GM18951 (cell line): ENCODE measurements around the gene SH3RF1.
"Not testable (repeated sequence)": the region's sequence is repeated elsewhere in the genome, so short reads cannot be mapped to it uniquely, and the experiment has no call there.

Source experiments
- POLR2A ChIP-seq: IDR thresholded peaks from 4 replicates; pipeline ENCODE4 v1.6.1; 2011; ENCODE audit warnings: mild to moderate bottlenecking; ENCODE audit not compliant: insufficient read length, insufficient read depth; ENCODE audit errors: extremely low read depth
- in situ Hi-C: fragments of 300-500 bp; cut with MboI; formaldehyde crosslinking; loops from one replicate; pipeline ENCODE4 v1.12.0; 2022; ENCODE audit warnings: low sequenced_read_pairs, mixed read lengths, inconsistent platforms; ENCODE audit not compliant: unreplicated experiment

Gene SH3RF1

DNA sequence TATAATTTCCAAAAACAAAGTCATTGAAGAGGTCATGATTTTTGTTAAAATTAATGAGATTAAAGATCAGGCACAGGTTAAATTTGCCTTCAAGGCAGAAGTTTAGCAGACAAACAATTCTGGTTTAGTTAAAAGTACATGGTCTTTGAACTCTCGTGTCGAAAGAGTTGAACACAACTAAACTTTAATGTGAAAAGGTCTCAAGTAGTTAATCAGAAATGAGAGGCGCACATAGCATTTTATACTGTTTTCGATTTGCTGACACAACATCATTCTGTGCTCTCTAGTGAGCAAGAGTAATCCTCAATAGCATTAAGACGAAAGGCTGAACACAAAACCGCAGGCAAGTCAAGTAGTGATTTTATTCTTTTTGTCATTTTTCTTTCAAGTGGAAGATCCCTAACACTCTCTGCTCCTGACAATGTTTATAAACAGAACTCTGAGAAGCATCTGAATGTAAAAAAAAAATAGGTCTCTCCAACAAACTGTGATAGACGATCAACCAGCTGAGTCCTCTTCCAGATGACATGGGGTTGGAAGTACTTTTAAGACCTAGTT lies 49.8 kb downstream of the SH3RF1 start:
- no peak for TF ChIP-seq POLR2A
- in situ Hi-C loops, result no loop called here

DNA sequence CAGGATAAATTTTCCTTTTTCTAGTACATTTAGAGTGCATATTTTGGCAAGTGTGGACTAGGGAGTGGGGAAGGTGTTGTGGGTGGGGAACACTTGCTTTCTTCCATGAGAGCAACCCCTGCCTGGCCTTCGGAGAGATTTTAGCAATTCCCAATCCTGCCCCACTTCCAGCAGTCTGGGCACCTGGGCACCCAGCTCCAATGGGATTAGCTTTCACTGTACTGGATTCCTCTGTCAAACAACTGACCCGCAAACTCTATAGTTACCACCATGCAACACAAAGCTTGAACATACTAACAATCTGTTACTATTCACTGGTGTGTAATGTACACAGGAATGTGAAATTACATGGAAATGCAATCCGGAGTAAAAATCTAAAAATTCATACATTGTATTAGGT lies 50.3 kb downstream of the SH3RF1 start:
- no peak for TF ChIP-seq POLR2A
- in situ Hi-C loops, result no loop called here

DNA sequence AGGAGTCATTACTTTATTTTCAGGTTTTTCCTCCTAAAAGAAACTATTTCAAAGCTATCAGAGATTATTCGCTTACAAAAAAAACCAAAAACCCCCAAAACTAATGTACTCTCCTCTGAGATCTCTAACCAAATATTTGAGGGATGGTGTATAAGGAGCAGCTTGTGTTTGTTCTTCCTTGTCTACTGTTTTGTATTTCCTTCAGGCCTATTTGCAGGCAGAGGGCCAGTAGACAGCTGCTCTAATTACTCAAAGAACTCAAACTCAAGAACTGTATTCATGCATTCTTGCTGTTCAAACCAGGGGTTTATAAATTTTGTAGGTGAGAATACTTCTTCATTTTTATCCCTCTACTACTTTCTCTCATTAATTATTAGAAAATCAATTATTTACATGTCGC lies 51.3 kb downstream of the SH3RF1 start:
- in situ Hi-C loops, result no loop called here

DNA sequence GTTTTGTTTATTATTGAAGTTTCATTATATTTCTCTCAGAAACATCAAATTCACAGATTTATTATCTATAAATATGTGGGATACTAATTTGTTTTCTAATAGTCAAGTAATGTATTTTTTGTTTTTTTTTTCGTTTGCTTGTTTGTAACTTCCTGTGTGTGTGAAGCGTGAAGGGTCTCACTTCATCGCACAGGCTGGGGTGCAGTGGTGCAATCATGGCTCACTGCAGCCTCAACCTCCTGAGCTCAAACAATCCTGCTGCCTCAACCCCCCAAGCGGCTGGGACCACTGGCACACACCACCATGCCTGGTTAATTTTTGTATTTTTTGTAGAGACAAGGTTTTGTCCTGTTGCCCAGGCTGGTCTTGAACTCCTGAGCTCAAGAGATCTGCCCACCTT lies 55.1 kb downstream of the SH3RF1 start:
- no peak for TF ChIP-seq POLR2A
- in situ Hi-C loops, result no loop called here

More for the DNA sequence above, 51.3 kb downstream of the SH3RF1 start:
- TF ChIP-seq POLR2A, result no peak

DNA sequence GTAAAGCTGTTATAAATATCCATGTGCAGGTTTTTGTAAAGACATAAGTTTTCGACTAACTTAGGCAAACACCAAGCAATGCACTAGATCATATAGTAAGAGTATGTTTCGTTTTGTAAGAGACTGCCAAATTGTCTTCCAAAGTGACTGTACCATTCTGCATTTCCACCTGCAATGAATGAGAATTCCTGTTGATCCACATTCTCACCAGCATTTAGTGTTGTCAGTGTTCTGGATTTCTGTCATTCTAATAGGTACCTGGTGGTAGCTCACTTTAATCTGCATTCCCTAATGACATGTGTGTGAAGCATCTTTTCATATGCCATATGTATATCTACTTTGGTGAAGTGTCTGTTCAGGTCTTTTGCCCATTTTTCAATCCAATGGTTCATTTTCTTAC lies 57.8 kb downstream of the SH3RF1 start:
- in situ Hi-C loops, result no loop called here
- TF ChIP-seq POLR2A, result no peak

DNA sequence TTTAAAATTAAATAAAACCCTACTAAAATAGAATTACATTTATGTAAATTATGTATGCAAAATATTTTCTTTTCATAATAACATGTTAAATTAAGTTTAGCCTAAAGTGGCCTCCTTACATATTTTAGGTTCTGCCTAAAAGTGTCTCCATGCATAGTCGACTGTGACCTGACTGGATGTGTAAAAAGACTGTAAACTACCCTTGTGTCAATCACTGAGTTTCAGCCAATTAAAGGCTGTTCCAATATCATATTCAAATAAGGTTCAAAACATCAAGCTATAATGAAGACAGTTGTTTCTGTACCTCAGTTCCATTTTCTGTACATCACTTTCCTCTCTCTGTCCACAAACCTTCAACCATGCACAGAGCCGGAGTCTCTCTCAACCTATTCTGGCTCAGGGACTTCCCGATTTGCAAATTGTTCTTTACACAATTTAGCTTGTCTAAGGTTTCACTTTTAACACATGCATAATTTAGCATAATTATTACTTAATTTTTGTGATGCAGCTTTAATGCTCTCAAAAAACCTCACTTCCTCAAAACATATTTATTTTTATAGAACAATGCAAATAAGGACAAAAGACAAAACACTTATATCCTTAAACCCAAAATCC lies 60.1 kb downstream of the SH3RF1 start:
- TF ChIP-seq POLR2A, result no peak
- in situ Hi-C loops, result no loop called here

DNA sequence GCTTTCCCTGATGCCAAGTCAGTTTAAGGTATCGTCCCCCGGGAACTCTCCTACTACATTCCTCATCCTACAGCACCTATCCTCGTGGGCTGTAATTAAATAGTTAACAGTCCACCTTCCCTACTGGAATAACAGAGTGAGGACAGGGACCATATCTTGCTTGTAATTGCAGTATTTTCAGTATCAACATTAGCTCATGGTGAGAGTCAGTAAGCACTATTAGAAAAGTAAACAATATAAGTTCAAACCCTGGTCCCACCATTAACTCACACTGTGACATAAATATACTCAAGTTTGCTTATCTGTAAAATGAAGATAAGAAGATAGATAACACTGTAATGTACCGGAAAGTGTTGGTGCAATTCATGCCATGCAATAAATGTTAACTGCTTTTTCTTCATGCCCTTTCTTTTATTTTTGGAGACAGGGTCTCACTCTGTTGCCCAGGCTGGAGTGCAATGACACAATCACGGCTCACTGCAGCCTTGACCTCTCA lies 61.3 kb downstream of the SH3RF1 start:
- in situ Hi-C loops, result no loop called here
- no peak for TF ChIP-seq POLR2A

DNA sequence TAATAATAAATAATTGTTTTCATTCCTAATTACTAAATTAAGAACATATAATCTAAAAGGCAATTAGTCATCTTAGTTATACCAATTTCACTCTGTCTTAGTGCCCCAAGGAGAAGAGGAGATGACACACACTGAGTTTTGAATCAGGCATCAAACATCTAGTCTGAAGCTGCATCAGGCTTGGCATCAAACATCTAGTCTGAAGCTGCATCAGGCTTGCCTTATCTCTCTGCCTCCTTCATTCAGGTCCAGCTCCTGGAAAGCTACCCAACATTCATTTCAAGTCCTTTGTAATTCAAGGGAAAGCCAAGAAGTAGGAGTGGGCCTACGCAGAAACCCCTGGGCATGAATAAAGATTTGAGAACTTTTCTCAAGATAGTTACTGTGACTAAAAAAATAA lies 62.2 kb downstream of the SH3RF1 start:
- no peak for TF ChIP-seq POLR2A
- in situ Hi-C loops, result no loop called here

DNA sequence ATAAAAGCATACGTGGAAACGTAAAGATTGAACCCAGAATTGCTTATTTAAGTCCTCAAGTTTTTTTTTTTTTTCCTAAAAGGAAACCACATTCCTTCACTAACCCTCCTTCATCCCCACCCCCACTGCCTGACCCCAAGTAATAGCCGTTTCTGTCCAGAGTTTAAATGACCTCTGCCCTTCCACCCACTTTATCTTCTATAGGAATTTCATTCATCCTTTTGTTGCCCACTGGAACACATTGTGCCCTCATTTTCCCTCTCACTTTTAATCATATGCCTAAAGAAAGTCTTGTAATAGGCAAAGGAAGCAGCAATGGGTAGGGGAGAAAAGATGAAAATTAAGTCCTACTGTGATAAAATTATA lies 62.7 kb downstream of the SH3RF1 start:
- in situ Hi-C loops, result no loop called here
- TF ChIP-seq POLR2A, result no peak

DNA sequence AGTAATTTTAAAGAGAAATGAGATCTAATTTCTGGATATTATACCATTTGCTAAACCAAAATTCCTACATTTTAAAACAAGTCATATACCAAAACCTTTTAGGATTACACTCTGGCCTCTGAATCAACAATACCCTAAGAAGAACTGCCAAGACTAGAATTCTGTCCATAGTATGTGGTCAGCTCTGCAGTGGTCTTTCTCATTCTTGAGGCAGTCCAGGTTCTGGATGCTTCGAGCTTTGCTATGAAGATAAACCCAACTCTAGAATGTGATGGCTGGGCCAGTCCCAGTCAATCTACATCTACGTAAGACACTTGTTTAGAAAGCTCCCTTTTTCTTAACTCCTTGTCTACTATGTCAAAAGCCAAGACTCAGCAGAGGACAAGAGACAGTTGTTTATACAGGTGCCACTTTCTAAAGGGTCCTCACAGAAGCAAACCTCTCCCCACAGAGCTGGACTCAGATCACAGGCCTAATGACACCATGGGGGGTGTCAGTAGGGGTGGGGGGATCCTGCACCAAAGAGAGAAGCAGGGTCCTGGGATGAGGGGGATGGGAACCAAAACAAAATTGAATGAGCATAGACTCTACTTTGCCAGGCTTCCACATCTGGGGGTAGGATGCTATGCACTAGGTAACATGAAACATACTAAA lies 63.2 kb downstream of the SH3RF1 start:
- in situ Hi-C loops, result no loop called here
- TF ChIP-seq POLR2A, result no peak

DNA sequence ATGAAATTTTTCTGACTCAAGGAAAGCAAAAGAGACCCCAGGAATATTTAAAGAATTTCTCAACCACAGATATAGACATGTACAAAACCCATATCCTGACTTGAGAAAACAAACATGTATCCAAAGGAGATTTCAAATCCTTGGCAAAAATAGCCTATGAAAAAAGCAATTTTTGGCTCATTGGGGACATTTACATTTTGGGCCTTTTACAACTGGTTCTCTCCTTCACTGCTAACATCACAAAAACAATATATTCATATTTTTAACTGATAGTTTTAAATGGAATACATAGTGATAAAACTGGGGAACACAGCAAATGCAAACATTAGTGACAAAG lies 65.0 kb downstream of the SH3RF1 start:
- in situ Hi-C loops, result no loop called here
- TF ChIP-seq POLR2A, result no peak

DNA sequence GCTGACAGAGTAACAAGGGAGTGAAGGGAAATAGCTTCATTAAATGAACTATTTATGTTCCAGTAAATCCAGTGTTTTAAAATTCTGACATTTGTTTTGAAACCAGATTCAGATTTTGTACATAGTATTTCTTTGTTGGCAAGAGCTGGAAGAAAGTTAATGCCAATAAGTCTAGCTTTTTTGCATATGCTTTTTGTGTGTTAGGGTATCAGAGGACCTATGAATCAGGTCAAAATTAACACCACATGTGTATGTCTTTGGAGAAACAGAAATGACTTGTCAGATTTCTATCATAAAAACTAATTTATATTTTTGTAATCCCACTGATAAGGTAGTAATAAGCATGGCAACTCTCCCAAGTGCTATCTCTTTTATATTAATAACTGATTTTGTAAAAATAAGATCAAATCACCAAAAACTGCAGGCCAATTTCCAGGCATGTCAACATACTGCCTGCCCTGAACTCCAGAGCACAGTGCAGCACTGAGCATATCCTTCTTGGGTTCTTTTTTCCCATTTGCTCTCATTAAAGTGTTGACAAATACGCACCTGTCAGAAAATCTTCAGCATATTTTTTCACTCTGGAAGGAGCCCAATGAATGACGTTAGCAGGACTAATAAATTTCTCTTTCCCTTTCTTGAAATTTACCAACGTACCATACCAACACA lies 65.5 kb downstream of the SH3RF1 start:
- no peak for TF ChIP-seq POLR2A
- in situ Hi-C loops, result no loop called here

DNA sequence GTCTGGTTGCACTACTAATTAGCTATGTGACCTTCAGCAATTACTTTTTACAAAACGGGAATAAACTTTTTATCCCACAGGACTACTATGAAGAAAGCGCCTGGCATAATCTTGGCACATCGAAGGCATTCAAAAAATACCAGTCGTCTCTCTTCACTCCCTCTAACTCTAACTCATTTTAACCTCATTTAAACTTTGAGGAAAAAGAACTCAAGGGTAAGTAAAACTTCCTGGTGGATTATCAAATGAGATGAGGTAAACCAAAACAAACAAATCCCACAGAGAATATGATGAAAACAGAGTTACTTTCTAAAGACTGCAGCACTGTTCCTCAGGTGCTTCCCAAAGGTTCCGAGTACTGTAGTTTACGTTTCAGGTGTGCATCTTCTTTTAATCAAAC lies 66.9 kb downstream of the SH3RF1 start:
- TF ChIP-seq POLR2A, result no peak
- in situ Hi-C loops, result no loop called here

DNA sequence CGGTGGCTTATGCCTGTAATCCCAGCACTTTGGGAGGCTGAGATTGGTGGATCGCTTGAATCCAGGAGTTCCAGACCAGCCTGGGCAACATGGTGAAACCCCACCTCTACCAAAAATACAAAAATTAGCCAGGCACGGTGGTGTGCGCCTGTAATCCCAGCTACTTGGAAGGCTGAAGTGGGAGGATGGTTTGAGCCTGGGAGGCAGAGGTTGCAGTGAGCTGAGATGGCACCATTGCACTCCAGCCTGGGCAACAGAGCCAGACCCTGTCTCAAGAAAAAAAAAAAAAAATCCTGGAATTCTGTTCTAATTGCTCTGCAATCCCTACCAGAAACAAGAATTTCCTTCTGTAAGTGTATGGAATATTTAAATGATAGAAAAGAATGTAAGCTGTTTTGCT lies 67.5 kb downstream of the SH3RF1 start:
- in situ Hi-C loops, result not testable (repeated sequence)
